Stimulated activated CD4-positive, alpha-beta T cell treated with anti-CD3 and anti-CD28 coated beads, Interleukin-2, amount 100 ng/mL, for 24 hours (primary cell): ENCODE data around the gene STK32C.

Experiments
- DNase-seq, 2 donors: peaks; one replicate each; pipeline ENCODE4 v3.0.0-alpha.2; 2020

STK32C gene

GRCh38 chr10:132206806-132207535 is 100.8 kb downstream of the STK32C start:
- no peak for DNase-seq

DNA sequence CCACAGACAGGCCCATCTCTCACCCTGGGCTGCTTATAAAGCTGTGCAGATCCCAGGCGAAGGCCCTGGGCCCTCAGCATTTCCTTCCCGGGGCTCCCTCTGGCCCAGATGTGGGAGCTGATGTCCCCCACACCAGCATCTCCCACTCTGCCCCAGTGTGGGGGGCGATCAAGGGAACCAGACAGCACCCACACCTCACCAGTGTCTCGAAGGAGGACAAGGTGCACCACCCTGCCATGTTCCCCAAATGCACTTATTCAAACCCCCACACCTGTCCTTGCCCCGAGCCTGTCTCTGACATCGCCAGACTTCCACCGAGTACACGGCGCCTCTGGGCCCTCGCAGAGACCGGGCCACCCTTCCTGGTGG is 101.4 kb downstream of the STK32C start:
- no peak for DNase-seq

DNA sequence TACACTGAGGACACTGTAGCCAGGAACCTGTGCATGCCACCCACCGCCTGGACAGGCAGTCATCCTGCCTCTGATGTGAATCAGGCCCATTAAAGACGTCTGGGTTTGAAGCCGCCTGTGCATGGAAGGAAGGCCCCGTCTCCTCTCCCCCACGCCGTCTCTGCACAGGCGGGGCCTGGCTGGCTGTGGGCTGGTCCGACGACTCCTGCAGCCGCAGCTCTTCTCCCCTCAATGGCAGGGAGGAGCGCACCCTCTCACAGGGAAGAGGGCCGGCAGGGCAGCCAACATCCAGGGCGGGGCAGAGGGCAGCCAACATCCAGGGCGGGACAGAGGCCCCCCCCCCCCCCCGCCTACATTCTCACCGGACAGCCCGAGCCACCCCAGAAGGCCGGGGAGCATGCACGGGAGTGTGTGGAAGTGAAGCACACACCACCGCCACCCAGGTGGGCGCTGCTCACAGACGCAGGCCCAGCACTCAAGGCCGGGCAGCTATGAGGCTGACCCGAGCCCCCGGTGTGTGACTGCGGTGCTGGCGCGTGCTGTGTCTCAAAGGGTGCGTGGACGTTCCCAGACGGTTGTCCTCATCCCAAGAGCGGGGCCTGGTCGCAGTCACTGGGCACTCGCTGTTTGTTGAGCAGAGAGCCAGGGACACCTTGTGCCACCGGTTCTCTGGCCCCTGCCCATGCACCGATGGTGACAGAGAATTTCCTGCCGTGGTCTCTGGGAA is 101.9 kb downstream of the STK32C start:
- DNase-seq, result no peak

DNA sequence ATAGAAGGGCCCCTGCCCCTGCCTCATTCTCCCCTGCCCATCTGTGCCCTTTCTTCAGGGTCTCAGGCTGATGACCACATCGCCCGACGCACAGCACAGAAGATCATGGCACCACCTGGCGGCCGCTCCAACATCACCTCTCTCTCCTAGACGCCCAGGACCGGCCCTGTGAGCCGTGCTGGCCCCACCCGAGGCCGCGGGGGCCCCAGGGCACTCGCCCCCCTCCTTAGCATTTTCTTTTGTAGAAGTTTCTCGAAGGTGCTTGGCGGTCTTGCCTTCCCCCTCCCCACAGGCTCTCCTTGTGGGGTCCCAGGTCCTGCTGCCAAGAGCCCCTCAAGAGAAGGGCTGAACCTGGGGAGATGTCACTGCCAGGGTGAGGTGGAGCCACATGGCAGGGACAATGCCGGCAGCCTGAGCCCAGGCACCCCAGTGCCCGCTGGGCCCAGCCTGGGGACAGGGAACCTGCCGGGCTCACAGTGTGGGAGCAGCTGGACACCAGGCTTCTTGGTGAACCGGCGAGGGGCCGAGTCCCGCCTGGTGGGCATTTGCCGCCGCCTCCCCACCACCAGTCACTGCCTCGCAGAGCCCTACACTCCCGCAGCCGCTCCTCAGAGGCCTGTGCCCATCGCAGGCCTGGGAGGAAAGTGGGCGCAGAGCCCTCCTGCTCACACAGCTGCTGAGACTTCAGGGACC is 102.8 kb downstream of the STK32C start:
- no peak for DNase-seq

DNA sequence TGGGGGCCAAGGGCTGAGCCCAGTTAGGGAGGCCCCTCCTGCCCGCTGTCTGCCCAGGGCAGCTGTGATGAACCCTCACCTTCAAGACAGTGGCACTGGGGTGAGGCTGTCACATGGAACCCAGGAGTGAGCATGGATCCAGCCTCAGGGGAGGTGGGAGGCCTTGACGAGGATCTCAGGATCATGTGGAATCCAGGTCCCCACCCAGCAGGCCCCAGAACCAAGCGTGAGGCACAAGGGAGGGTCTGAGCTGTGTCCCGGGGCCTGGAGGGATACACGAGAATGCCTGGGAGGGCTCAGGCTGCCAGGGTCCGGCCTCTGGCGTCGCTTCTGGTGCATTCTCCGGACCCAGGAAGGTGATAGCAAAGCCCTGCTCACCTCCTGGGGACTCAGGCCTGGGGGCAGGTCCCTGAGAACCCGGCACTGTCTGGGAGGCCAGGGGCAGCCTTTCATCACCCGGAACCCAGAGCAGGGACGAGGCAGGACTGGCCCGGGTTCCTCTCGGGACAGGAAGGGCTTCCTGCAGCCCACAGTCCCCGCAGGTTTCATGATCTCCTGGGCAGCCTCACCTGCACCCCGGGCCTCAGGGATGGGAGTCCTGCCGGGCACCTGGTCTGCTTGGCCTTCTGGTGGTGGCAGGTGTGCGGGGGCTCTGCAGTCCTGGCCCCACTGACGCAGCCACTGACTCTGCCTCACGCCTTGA is 103.5 kb downstream of the STK32C start:
- DNase-seq, result no peak

GRCh38 chr10:132203256-132204077 is 104.3 kb downstream of the STK32C start:
- DNase-seq, result no peak

DNA sequence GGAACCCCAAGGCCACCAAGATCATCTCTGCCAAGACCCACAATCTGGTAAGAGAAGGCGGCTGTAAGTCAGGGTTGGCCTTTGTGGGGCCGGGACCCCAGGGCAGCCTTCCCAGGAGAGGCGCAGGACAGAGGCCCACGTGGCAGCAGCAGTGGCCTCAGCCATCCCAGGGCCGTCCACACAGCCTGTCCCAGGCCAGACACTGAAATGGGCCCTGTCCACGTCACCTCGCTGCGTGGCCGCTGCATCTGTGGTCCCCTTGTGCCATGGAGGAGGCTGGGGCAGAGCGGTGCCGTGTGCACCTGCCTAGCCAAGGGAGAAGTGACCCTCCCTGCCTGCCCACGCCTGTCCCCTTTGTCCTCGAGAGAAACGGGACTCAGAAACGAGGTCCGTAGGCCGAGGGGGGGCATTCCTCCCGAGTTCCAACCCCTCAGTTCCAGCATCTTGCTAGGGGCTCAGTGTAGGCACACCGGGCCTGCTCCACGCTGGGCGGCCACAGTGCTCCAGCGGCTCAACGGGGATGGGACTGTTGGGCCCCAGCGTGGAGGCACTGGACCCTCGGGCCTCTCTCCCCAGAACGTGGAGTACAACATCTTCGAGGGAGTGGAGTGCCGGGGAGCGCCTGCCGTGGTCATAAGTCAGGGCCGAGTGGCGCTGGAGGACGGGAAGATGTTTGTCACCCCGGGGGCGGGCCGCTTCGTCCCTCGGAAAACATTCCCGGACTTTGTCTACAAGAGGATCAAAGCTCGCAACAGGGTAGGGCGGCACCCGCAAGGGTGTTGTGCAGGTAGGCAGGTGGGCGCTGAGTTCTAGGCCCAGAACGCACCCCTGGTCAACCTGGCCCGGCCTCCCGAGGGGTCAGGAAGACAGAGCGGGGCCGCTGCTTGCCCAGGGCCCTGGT is 105.4 kb downstream of the STK32C start:
- DNase-seq, result no peak

- DNase-seq, result no peak
Measured at GRCh38 chr10:132201111-132201969, 106.4 kb downstream of the STK32C start.

- no peak for DNase-seq
Measured at GRCh38 chr10:132200344-132201110, 107.2 kb downstream of the STK32C start.

- DNase-seq, result no peak
Measured at GRCh38 chr10:132199854-132200311, 107.9 kb downstream of the STK32C start.

DNA sequence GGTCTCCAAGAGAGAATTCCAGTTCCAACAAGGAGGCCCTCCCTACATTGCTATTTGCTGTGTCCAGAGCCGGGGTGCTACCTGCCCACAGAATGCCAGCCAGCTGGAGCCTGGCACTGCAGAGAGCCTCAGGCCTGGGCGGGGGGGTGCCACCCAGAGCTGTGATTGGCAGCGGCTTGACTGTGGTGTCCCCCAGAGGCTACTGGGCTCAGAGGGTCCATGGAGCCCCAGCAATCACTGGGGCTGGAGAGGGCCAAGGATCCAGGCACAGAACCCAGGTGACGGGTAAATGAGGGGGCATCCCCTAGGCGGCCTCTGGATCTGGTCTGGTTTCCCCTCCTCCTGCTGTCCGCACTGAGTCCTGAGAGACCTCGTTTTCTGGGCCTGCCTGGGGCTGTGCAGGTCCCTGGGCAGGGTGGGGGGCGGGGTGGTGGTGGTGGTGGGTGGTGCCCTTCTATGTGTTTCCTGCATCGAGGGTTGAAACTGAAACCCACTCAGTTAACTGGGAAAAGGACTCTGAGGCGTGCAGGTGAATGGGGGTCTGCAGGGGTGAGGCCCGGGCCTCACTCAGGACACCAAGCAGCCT is 108.4 kb downstream of the STK32C start:
- no peak for DNase-seq

GRCh38 chr10:132198381-132199181 is 109.2 kb downstream of the STK32C start:
- DNase-seq, result no peak

DNA sequence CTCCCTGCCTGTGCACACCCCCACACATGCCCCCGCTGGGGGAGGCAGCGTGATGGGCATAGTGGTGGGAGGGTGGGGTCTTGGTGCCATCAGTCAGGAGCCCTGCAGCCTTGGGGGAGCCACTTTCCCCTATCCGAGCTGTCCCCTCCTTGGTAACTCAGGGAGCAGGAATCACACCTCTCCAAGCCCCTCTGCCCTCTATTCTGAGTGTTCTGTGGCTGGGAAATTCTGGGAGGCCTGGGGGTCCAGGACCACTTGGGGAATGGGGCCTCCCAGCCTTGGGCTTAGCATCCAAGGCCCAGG is 109.7 kb downstream of the STK32C start:
- DNase-seq, result no peak

DNA sequence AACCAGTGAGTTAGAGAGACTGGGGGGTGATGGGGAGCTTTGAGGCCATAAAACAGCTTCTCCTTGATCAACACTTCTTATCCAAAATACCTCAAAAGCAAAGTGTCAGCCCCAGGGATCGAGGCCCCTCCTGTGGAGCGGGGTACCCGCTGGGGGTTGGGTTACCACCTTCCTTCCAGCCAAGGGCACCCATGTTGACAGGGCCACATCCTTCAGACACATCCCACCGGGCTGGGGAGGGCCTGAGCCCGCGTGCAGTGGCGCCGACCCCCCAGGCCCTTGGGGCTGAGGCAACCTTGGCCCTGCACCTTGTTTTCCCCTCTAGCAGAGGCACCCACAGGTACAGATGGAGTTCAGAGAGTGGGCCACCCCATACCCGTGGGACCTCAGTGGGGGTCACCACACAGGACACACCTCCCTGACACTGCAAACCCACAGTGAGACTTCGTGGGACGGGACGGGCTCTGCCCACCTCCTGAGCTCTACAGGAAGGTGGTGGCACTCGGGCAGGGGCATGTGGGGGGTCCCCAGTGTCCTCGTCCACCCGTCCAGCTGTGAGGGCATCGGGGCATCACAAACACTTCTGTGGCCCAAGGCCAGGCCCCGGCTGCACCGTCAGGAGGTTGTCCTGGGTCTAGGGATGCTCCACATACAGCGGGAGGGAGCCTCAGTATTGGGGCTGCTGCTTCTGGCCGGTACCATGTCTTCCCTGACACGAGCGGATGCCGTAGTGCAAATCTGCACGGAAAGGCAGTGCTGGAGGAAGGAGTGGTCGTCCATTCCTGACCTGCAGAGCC is 110.3 kb downstream of the STK32C start:
- no peak for DNase-seq

DNA sequence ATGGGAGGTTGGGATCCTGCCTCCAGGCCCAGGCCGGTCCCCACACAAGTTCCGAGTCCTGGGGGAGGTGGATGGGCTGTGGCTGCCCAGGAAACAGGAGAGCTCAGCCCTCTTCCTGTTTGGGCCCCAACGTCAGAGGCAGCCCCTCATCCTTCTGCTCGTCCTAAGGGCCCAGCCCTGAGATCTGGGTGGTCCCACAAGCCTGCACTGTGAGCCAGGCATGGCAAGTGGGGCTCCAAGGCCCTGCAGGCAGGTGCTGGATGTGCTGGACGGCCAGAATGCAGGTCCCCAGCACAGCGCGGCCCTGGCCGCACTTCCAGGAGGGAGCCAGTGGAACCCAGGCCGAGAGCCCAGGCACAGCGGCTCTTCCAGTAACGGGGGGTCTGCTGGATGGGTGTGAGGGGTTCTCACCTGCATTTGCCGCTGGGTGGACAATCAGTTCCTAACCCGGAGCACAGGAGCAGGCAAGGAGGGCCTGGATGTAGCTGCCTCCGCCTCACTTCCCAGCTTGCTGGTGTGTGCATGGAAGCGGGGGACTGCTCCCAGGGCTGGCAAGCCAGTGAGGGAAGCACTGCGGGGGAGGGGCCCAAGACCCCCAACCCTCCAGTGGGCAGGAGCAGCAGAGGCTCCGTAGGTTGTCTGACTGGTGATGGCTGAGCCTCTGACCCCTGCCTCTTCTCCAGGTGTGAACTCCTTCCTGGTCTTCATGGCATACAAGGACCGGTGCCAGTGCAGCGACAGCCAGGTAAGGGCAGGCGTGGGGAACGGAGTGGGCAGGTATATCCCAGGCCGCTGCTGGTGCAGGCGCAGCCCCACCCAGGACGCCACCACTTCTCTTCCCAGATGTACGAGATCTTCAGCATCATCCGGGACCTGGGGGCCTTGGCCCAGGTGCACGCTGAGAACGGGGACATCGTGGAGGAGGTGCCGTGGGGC is 111.3 kb downstream of the STK32C start:
- no peak for DNase-seq

DNA sequence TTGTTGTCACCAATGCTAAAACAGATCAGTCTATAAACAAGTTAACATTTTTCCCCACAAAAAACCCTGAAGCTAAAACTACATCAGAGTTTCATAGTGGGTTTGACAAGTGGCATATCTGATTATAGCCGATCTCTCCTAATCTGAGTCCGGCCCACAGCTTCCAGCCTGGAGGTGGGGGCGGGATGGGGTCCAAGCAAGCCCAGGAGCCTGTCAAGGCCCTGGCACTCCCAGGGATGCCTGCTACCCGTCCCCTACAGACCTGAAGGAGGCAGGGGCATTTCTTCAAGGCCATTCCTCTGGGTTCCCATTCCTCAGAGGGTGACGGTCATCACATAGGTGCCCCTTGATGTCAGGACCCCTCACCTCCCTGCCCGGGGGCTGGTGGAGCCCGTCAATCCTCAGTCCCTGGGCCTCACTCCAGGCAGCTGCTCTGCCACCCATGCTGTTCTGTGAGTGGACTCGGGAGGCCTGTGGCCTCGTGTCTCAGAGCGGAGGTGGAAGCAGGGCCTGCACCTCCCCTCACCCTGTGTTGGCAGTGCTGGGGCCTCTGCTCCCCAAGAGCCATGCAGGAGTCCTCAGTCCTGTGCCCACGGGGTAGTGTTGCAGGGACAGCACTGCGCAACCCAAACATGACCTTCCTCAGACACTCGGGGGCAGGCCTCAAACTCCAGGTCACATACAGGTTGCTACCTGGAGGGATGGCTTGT is 112.2 kb downstream of the STK32C start:
- no peak for DNase-seq
